K562 (cell line): ENCODE measurements around the gene E2F3.

Experiments used
- EHMT2 ChIP-seq: fragments of 450-650 bp; IDR thresholded peaks from 2 replicates; pipeline ENCODE4 v1.6.1; 2018; ENCODE audit warnings: antibody characterized with exemption
- FOXJ3 ChIP-seq: sonication (generic); formaldehyde crosslinking; IDR thresholded peaks from 2 replicates; pipeline ENCODE4 v1.4.0; 2020; ENCODE audit warnings: mild to moderate bottlenecking, missing genetic modification reagents
- SRSF9 ChIP-seq: fragments of 200-400 bp; formaldehyde crosslinking; IDR thresholded peaks from 2 replicates; pipeline ENCODE4 v1.6.1; 2017; ENCODE audit warnings: low read depth, low read length, borderline replicate concordance
- TF ChIP-seq, protein P1 (sequence below): sonication (generic); formaldehyde crosslinking; IDR thresholded peaks from 2 replicates; pipeline ENCODE4 v1.9.0; 2022; ENCODE audit warnings: mild to moderate bottlenecking, missing genetic modification reagents
- TF ChIP-seq, protein P2 (sequence below): sonication (generic); formaldehyde crosslinking; IDR thresholded peaks from 2 replicates; pipeline ENCODE4 v1.8.0; 2023; ENCODE audit warnings: mild to moderate bottlenecking, missing genetic modification reagents

- TF ChIP-seq, protein P1, sequence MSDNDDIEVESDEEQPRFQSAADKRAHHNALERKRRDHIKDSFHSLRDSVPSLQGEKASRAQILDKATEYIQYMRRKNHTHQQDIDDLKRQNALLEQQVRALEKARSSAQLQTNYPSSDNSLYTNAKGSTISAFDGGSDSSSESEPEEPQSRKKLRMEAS, result no peak
- TF ChIP-seq EHMT2 (no peak), SRSF9 (no peak), FOXJ3 (CRISPR knock-in tag) (no peak)
- TF ChIP-seq, protein P2, sequence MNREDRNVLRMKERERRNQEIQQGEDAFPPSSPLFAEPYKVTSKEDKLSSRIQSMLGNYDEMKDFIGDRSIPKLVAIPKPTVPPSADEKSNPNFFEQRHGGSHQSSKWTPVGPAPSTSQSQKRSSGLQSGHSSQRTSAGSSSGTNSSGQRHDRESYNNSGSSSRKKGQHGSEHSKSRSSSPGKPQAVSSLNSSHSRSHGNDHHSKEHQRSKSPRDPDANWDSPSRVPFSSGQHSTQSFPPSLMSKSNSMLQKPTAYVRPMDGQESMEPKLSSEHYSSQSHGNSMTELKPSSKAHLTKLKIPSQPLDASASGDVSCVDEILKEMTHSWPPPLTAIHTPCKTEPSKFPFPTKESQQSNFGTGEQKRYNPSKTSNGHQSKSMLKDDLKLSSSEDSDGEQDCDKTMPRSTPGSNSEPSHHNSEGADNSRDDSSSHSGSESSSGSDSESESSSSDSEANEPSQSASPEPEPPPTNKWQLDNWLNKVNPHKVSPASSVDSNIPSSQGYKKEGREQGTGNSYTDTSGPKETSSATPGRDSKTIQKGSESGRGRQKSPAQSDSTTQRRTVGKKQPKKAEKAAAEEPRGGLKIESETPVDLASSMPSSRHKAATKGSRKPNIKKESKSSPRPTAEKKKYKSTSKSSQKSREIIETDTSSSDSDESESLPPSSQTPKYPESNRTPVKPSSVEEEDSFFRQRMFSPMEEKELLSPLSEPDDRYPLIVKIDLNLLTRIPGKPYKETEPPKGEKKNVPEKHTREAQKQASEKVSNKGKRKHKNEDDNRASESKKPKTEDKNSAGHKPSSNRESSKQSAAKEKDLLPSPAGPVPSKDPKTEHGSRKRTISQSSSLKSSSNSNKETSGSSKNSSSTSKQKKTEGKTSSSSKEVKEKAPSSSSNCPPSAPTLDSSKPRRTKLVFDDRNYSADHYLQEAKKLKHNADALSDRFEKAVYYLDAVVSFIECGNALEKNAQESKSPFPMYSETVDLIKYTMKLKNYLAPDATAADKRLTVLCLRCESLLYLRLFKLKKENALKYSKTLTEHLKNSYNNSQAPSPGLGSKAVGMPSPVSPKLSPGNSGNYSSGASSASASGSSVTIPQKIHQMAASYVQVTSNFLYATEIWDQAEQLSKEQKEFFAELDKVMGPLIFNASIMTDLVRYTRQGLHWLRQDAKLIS (CRISPR knock-in tag), result no peak
These were observed 39.6 kb downstream of the E2F3 start for GRCh38 chr6:20441236-20441635.
